T1000 (cell line): Measurements from ENCODE around the gene CACNA2D4.

Source experiments
- DNase-seq: peaks from one replicate; lab custom pipeline; 2025; ENCODE audit warnings: mixed read lengths; lab: John Stamatoyannopoulos, UW

The CACNA2D4 gene

GRCh38 chr12:1917172-1918070, 1.0 kb downstream of the CACNA2D4 start:
- no peak for DNase-seq

- DNase-seq: no peak
Measured at GRCh38 chr12:1916371-1917171, 1.9 kb downstream of the CACNA2D4 start.

- no peak for DNase-seq
Measured at GRCh38 chr12:1915082-1915968, 3.1 kb downstream of the CACNA2D4 start.

- DNase-seq: no peak
Measured at GRCh38 chr12:1914114-1914911, 4.1 kb downstream of the CACNA2D4 start.

- DNase-seq: no peak
Measured at GRCh38 chr12:1913377-1914113, 4.9 kb downstream of the CACNA2D4 start.

- peak; percentile 65 for DNase-seq
Measured at GRCh38 chr12:1912580-1913376, 5.7 kb downstream of the CACNA2D4 start.

GRCh38 chr12:1911598-1912575, 6.6 kb downstream of the CACNA2D4 start:
- no peak for DNase-seq

- DNase-seq: no peak
Measured at GRCh38 chr12:1910468-1910867, 8.0 kb downstream of the CACNA2D4 start.

- DNase-seq: no peak
Measured at GRCh38 chr12:1908758-1909157, 9.7 kb downstream of the CACNA2D4 start.

- no peak for DNase-seq
Measured at GRCh38 chr12:1907652-1908611, 10.5 kb downstream of the CACNA2D4 start.

GRCh38 chr12:1906579-1906978, 11.9 kb downstream of the CACNA2D4 start:
- no peak for DNase-seq

- DNase-seq: no peak
Measured at GRCh38 chr12:1904875-1905274, 13.6 kb downstream of the CACNA2D4 start.

- no peak for DNase-seq
Measured at GRCh38 chr12:1896964-1897363, 21.5 kb downstream of the CACNA2D4 start.

- DNase-seq: no peak
Measured at GRCh38 chr12:1890810-1891209, 27.6 kb downstream of the CACNA2D4 start.

GRCh38 chr12:1890119-1890703, 28.2 kb downstream of the CACNA2D4 start:
- no peak for DNase-seq

- no peak for DNase-seq
Measured at GRCh38 chr12:1888923-1889322, 29.5 kb downstream of the CACNA2D4 start.
